HG03442 (cell line): ENCODE data around the gene TADA2A.

Source experiments
- ATAC-seq: cut with Tn5 transposase; IDR thresholded peaks from one replicate; pipeline ENCODE4 v1.9.1; 2021; ENCODE audit warnings: mild to moderate bottlenecking, moderate library complexity; ENCODE audit not compliant: unreplicated experiment

The TADA2A gene

GRCh38 chr17:37521821-37522220 lies 115.1 kb downstream of the TADA2A start:
- ATAC-seq: no peak

- no peak for ATAC-seq
These were observed 117.1 kb downstream of the TADA2A start for GRCh38 chr17:37523715-37524219.

- no peak for ATAC-seq
These were observed 120.7 kb downstream of the TADA2A start for GRCh38 chr17:37527249-37527851.
